ENCODE measurements around the gene CDH16. TPM values are rescaled to one million over a fixed set of nuclear protein-coding genes. Genes with fewer than 3 reads are reported as not detected.

CDH16 gene
- total and polyA plus RNA-seq, 2 of the 13 experiments (the other 11 are each of a cell fraction or from before 2014, with no cell fraction given), result 2.7 to 3.9 TPM

DNA sequence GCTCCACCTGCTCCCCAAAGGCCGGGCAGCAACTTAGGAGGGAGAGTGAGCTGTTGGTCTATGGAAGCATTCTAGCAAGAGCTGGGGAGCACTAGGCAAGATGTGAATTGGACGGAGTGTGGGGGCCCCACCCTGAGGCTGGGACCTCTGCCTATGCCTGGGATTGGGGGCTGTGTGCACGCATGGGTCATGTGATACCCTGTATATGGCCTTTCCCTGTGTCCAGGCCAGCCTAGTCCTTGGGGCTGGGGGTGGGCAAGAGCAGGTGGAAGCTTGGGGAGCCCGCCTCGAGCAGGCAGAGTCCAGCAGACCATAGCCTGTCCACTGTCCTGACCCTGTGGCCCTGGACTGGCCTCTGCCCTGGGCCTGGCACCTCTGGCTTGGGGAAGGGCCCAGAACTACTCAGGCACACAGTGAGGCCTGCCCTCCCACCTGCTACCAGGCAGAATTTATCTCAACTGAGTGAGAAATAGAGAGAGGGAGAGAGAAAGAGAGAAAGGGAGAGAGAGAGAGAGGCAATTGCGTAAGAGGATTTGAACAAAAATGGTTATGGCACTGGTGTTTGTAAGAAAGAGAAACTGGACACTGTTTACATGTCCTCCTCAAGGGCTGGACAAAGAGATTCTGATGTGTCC, 19.3 kb downstream of the CDH16 start (continued):
- TF ChIP-seq ZNF816 (CRISPR knock-in tag; IDR thresholded peaks at IDR 0.05; ENCODE audit: borderline replicate concordance), result no peak
- no peak for TF ChIP-seq ZNF33A (CRISPR knock-in tag; IDR thresholded peaks at IDR 0.05; ENCODE audit: borderline replicate concordance)
- TF ChIP-seq PPARG (CRISPR knock-in tag; conservative IDR thresholded peaks at IDR 0.05), result no peak; the same call in 1 of the 2 replicates
- TF ChIP-seq MIER2 (CRISPR knock-in tag; IDR thresholded peaks at IDR 0.05), result no peak
- TF ChIP-seq NFRKB (IDR thresholded peaks at IDR 0.05), result no peak
- no peak for TF ChIP-seq KDM6A (CRISPR knock-in tag; IDR thresholded peaks at IDR 0.05; ENCODE audit: low read depth)
- TF ChIP-seq, protein P1, sequence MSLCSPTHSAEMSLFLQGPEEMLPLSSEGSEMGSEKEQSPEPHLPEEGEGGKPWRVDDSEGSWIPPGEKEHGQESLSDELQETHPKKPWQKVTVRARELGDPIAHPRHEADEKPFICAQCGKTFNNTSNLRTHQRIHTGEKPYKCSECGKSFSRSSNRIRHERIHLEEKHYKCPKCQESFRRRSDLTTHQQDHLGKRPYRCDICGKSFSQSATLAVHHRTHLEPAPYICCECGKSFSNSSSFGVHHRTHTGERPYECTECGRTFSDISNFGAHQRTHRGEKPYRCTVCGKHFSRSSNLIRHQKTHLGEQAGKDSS (CRISPR knock-in tag; IDR thresholded peaks at IDR 0.05; ENCODE audit: borderline replicate concordance, low read depth), result 0 out of 2 replicates have a peak, but pooled peaks have one; percentile 41
- peak; percentile 77; the same call in 1 of the 2 replicates for TF ChIP-seq ZNF274 (CRISPR knock-in tag; IDR thresholded peaks at IDR 0.05)
- TF ChIP-seq YEATS2 (CRISPR knock-in tag; IDR thresholded peaks at IDR 0.05; ENCODE audit: borderline replicate concordance), result peak; percentile 7; the same call in 1 of the 2 replicates
- peak; percentile 17; the same call in 1 of the 2 replicates for TF ChIP-seq ZNF788 (CRISPR knock-in tag; IDR thresholded peaks at IDR 0.05; ENCODE audit: borderline replicate concordance)
- peak; percentile 18; the same call in 1 of the 2 replicates for TF ChIP-seq NCOA2 (CRISPR knock-in tag; IDR thresholded peaks at IDR 0.05)
- TF ChIP-seq, protein P2, sequence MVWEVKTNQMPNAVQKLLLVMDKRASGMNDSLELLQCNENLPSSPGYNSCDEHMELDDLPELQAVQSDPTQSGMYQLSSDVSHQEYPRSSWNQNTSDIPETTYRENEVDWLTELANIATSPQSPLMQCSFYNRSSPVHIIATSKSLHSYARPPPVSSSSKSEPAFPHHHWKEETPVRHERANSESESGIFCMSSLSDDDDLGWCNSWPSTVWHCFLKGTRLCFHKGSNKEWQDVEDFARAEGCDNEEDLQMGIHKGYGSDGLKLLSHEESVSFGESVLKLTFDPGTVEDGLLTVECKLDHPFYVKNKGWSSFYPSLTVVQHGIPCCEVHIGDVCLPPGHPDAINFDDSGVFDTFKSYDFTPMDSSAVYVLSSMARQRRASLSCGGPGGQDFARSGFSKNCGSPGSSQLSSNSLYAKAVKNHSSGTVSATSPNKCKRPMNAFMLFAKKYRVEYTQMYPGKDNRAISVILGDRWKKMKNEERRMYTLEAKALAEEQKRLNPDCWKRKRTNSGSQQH (CRISPR knock-in tag; IDR thresholded peaks at IDR 0.05; ENCODE audit: low read depth), result no peak
- no peak for TF ChIP-seq SIN3B (IDR thresholded peaks at IDR 0.05; ENCODE audit: low read length)
- TF ChIP-seq RFX3 (CRISPR knock-in tag; IDR thresholded peaks at IDR 0.05), result no peak
- TF ChIP-seq ZFX (CRISPR knock-in tag; IDR thresholded peaks at IDR 0.05; ENCODE audit: low read depth), result peak; percentile 78
- TF ChIP-seq, protein P3, sequence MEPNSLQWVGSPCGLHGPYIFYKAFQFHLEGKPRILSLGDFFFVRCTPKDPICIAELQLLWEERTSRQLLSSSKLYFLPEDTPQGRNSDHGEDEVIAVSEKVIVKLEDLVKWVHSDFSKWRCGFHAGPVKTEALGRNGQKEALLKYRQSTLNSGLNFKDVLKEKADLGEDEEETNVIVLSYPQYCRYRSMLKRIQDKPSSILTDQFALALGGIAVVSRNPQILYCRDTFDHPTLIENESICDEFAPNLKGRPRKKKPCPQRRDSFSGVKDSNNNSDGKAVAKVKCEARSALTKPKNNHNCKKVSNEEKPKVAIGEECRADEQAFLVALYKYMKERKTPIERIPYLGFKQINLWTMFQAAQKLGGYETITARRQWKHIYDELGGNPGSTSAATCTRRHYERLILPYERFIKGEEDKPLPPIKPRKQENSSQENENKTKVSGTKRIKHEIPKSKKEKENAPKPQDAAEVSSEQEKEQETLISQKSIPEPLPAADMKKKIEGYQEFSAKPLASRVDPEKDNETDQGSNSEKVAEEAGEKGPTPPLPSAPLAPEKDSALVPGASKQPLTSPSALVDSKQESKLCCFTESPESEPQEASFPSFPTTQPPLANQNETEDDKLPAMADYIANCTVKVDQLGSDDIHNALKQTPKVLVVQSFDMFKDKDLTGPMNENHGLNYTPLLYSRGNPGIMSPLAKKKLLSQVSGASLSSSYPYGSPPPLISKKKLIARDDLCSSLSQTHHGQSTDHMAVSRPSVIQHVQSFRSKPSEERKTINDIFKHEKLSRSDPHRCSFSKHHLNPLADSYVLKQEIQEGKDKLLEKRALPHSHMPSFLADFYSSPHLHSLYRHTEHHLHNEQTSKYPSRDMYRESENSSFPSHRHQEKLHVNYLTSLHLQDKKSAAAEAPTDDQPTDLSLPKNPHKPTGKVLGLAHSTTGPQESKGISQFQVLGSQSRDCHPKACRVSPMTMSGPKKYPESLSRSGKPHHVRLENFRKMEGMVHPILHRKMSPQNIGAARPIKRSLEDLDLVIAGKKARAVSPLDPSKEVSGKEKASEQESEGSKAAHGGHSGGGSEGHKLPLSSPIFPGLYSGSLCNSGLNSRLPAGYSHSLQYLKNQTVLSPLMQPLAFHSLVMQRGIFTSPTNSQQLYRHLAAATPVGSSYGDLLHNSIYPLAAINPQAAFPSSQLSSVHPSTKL (CRISPR knock-in tag; IDR thresholded peaks at IDR 0.05), result peak; percentile 33
- 0 out of 2 replicates have a peak, but pooled peaks have one; percentile 61 for TF ChIP-seq ZBTB7A (CRISPR knock-in tag; IDR thresholded peaks at IDR 0.05)
- no peak for TF ChIP-seq ZNF709 (CRISPR knock-in tag; IDR thresholded peaks at IDR 0.05)
- TF ChIP-seq, protein P4, sequence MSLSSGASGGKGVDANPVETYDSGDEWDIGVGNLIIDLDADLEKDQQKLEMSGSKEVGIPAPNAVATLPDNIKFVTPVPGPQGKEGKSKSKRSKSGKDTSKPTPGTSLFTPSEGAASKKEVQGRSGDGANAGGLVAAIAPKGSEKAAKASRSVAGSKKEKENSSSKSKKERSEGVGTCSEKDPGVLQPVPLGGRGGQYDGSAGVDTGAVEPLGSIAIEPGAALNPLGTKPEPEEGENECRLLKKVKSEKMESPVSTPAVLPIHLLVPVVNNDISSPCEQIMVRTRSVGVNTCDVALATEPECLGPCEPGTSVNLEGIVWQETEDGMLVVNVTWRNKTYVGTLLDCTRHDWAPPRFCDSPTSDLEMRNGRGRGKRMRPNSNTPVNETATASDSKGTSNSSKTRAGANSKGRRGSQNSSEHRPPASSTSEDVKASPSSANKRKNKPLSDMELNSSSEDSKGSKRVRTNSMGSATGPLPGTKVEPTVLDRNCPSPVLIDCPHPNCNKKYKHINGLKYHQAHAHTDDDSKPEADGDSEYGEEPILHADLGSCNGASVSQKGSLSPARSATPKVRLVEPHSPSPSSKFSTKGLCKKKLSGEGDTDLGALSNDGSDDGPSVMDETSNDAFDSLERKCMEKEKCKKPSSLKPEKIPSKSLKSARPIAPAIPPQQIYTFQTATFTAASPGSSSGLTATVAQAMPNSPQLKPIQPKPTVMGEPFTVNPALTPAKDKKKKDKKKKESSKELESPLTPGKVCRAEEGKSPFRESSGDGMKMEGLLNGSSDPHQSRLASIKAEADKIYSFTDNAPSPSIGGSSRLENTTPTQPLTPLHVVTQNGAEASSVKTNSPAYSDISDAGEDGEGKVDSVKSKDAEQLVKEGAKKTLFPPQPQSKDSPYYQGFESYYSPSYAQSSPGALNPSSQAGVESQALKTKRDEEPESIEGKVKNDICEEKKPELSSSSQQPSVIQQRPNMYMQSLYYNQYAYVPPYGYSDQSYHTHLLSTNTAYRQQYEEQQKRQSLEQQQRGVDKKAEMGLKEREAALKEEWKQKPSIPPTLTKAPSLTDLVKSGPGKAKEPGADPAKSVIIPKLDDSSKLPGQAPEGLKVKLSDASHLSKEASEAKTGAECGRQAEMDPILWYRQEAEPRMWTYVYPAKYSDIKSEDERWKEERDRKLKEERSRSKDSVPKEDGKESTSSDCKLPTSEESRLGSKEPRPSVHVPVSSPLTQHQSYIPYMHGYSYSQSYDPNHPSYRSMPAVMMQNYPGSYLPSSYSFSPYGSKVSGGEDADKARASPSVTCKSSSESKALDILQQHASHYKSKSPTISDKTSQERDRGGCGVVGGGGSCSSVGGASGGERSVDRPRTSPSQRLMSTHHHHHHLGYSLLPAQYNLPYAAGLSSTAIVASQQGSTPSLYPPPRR (CRISPR knock-in tag; IDR thresholded peaks at IDR 0.05; ENCODE audit: borderline replicate concordance), result 0 out of 2 replicates have a peak, but pooled peaks have one; percentile 11

Measured in HepG2 (cell line).